GM18909 (cell line): ENCODE results near the gene EHD1.

Experiments used
- ATAC-seq: cut with Tn5 transposase; IDR thresholded peaks from one replicate; pipeline ENCODE4 v1.9.1; 2021; ENCODE audit warnings: mild to moderate bottlenecking; ENCODE audit not compliant: unreplicated experiment, poor library complexity

Gene EHD1

DNA sequence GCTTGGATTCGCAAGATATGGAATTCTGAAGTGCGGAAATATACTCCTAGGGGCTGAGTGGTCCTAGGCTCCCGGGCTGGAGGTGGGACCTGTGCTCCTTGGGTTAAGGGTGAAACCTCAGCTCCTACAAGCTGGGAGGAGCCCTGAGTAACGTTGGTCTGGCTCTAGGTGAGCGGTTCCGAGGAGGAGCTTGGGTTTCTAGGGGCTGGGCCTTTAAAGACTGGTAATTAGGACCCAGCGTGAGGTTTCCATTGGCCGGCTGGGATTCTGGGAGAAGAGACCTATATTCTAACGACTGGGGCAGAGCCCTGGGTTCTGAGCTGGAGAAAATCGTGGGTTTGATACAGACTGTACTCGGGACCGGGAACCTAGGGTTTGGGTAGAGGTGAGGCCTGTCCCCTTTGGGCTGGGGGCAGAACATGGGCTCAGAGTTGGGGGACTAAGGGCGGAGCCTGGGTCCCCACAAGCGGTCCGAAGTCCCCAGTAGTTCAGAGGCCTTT lies 74.5 kb downstream of the EHD1 start:
- no peak for ATAC-seq

DNA sequence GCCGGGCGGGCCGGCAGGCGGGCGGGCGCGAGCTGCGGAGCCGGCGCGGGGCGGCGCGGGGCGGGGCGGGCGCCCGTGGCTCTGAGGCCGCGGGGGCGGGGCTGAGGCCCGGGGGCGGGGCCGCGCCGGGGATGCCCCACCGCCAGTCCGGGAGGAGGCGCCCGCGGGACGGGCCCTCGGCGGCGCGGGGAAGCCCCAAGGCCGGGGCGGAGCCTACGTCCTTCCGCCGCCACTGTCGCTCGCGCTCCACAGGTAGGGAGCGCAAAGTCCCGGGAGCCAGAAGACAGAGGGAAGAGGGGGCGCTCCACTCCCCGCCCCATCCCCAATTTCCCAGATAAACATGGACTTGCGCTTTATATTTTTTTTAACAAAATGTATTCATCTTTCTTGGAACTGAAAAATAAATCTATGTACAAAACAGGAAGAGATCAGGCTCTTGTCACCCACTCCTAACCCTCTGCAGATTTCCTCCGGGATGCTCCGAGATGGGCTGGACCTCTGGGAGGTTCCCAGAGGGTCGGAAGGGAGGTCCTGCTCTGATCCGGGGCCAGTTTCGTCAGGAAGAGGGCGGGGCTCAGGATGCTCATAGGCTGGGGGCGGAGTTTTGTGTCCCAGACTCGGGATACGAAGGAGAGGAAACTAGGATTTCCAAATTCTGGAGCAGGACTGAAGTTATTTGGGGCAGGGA lies 75.1 kb downstream of the EHD1 start, which contains the start of gene MAP4K2:
Gene MAP4K2 (minus strand): TSS at position 57 of the 688 bp plus-strand sequence. CDS start 65 bp downstream, outside the sequence.
- peak; percentile 69 for ATAC-seq

DNA sequence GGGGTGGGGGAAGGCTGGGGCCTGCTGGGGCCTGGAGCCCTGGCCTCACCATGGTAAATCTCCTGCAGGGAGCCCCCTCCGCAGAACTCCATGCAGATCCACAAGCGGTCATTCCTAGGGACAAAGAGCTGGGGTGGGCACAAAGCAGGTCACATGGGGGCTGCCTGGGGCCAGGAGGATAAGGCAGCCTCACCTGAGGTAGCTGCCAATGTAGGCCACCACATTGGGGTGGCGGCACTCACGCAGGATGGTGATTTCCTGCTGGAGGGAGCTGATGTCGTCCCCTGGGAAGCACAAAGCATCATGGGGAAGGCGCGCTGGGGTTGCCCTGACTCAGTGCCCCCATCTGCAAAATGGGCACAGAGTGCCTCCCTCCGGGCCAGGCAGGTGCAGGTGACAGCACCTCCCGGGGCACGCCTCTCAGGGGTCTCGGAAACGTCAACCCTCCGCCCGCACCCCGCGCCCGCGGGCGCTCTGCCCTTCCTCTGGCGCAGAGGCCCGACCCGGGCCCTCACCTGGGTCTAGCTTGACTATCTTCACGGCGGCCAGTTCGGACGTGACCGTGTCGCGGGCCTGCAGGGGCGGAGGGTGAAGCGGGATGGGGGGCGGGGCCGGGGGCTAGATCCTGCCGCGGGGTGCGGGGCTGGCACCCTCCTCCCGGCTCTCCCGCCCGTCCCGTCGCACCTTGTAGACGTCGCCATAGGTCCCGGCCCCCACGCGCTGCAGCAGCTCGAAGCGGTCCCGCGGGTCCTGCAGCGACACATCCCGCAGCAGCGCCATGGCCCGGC lies 75.9 kb downstream of the EHD1 start:
- peak; percentile 28 for ATAC-seq
